Loucy (cell line): Measurements from ENCODE around the gene RSPRY1.

Experiments
- H2AFZ ChIP-seq: fragments of 200-600 bp; sonication (generic); 2 replicates; pipeline ENCODE4 v1.6.0; 2016; ENCODE audit warnings: antibody characterized with exemption, mild to moderate bottlenecking, low read length, moderate library complexity
- H3F3A ChIP-seq: fragments of 200-600 bp; 2 replicates; pipeline ENCODE4 v1.6.0; 2016; ENCODE audit warnings: antibody characterized with exemption, low read depth, mild to moderate bottlenecking
- H3K27me3 ChIP-seq: fragments of 200-600 bp; sonication (generic); 2 replicates; pipeline ENCODE4 v1.6.1; 2014; ENCODE audit warnings: low read length, mild to moderate bottlenecking; ENCODE audit not compliant: insufficient read depth, poor library complexity, severe bottlenecking
- H3K36me3 ChIP-seq: fragments of 200-600 bp; sonication (generic); 2 replicates; pipeline ENCODE4 v1.6.1; 2016; ENCODE audit warnings: low read length; ENCODE audit not compliant: insufficient read depth
- H3K4me1 ChIP-seq: fragments of 200-600 bp; sonication (generic); 2 replicates; pipeline ENCODE4 v1.5.1; 2014; ENCODE audit warnings: low read length, mild to moderate bottlenecking; ENCODE audit not compliant: insufficient read depth, poor library complexity, severe bottlenecking
- H3K4me2 ChIP-seq: fragments of 200-600 bp; sonication (generic); 2 replicates; pipeline ENCODE4 v1.6.0; 2014; ENCODE audit warnings: antibody characterized with exemption, low read length, low read depth, mild to moderate bottlenecking; ENCODE audit not compliant: poor library complexity, severe bottlenecking
- H3K4me3 ChIP-seq: fragments of 200-600 bp; sonication (generic); 2 replicates; pipeline ENCODE4 v1.5.1; 2014; ENCODE audit warnings: low read length, mild to moderate bottlenecking, mixed read lengths; ENCODE audit not compliant: poor library complexity, severe bottlenecking
- H3K79me2 ChIP-seq: fragments of 200-600 bp; sonication (generic); 2 replicates; pipeline ENCODE4 v1.6.1; 2014; ENCODE audit warnings: low read length; ENCODE audit not compliant: insufficient read depth
- H3K9ac ChIP-seq: fragments of 200-600 bp; sonication (generic); 2 replicates; pipeline ENCODE4 v1.6.0; 2014; ENCODE audit warnings: mild to moderate bottlenecking, low read depth, low read length, moderate library complexity; ENCODE audit not compliant: poor library complexity, severe bottlenecking
- H3K9me2 ChIP-seq: fragments of 200-600 bp; sonication (generic); replicated peaks from 2 replicates; pipeline ENCODE4 v1.6.1; 2016; ENCODE audit warnings: low read depth, low read length, mixed read lengths
- H3K9me3 ChIP-seq: fragments of 200-600 bp; sonication (generic); 2 replicates; pipeline ENCODE4 v1.6.1; 2014; ENCODE audit warnings: mild to moderate bottlenecking, antibody characterized with exemption, low read length, low read depth; ENCODE audit not compliant: insufficient read depth
- H4K20me1 ChIP-seq: fragments of 200-600 bp; sonication (generic); 2 replicates; pipeline ENCODE4 v1.6.0; 2014; ENCODE audit warnings: antibody characterized with exemption, low read length, mild to moderate bottlenecking; ENCODE audit not compliant: insufficient read depth, poor library complexity, severe bottlenecking
- EZH2phosphoT487 ChIP-seq: fragments of 200-600 bp; IDR thresholded peaks from 2 replicates; pipeline ENCODE4 v1.6.1; 2018; ENCODE audit warnings: antibody characterized with exemption, mild to moderate bottlenecking, moderate library complexity, borderline replicate concordance
- TF ChIP-seq, protein P1 (sequence below): fragments of 200-600 bp; sonication (generic); conservative IDR thresholded peaks from 2 replicates; pipeline ENCODE4 v1.5.1; 2014; ENCODE audit warnings: mild to moderate bottlenecking, antibody characterized with exemption, low read length

Gene RSPRY1

DNA sequence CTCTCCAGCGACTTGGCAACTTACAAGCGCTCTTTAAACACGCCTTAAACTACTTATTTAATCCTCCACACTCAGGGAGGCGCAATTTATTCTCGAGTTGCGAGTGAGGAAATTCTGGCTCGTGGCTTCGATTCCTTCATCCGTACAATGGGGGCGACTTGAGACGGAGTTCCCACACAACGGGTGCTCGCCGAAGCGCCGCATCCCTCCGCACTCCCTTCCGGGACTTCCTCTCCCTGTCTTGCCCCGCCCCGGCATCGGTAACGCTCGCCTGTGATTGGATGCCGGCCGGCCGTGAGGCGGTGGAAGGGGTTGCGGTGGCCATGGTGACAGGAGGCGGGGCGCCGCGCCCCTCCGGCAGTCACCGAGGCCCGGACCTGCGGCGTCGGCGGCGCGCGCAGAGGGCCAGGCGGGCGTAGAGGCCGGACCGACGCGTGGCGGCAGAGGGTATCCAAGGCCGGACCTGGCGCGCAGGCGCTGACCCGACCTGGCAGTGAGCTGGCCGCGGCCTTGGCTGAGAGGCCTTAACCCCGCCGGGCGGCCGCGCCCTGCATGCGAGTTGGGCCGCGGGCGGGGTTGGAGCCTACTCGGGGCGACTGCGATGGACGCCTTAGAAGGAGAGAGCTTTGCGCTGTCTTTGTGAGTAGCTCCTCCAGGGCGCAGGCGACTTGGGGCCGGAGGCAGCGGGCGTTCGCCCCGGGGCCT, 58.8 kb downstream of the RSPRY1 start, which contains the start of gene ARL2BP:
Gene ARL2BP, plus strand, starts transcription at position 493 of the 705 bp plus-strand sequence. Its CDS starts 109 bp downstream, at position 602.
- Histone ChIP-seq H3K9me3 (no peaks in the 10 kb centered on the region), H3K27me3 (no peaks in the 10 kb centered on the region), H2AFZ (peak within 1 kb of the TSS; percentile 86), H3K4me2 (peak within 1 kb of the TSS; percentile 96), H3K9ac (peak within 1 kb of the TSS; percentile 81), H3K79me2 (peaks cover 15% of the 10 kb centered on the region), H3K4me3 (peak within 1 kb of the TSS; percentile 77), H3K4me1 (peaks cover 14% of the 10 kb centered on the region), H4K20me1 (no peaks in the 10 kb centered on the region), H3K36me3 (peaks cover 11% of the 10 kb centered on the region; the same call in 1 of the 2 replicates), H3K9me2 (no peaks in the 10 kb centered on the region), H3F3A (no peaks in the 10 kb centered on the region)
- TF ChIP-seq EZH2phosphoT487: no peak
- TF ChIP-seq, protein P1, sequence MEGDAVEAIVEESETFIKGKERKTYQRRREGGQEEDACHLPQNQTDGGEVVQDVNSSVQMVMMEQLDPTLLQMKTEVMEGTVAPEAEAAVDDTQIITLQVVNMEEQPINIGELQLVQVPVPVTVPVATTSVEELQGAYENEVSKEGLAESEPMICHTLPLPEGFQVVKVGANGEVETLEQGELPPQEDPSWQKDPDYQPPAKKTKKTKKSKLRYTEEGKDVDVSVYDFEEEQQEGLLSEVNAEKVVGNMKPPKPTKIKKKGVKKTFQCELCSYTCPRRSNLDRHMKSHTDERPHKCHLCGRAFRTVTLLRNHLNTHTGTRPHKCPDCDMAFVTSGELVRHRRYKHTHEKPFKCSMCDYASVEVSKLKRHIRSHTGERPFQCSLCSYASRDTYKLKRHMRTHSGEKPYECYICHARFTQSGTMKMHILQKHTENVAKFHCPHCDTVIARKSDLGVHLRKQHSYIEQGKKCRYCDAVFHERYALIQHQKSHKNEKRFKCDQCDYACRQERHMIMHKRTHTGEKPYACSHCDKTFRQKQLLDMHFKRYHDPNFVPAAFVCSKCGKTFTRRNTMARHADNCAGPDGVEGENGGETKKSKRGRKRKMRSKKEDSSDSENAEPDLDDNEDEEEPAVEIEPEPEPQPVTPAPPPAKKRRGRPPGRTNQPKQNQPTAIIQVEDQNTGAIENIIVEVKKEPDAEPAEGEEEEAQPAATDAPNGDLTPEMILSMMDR: peak; percentile 47

DNA sequence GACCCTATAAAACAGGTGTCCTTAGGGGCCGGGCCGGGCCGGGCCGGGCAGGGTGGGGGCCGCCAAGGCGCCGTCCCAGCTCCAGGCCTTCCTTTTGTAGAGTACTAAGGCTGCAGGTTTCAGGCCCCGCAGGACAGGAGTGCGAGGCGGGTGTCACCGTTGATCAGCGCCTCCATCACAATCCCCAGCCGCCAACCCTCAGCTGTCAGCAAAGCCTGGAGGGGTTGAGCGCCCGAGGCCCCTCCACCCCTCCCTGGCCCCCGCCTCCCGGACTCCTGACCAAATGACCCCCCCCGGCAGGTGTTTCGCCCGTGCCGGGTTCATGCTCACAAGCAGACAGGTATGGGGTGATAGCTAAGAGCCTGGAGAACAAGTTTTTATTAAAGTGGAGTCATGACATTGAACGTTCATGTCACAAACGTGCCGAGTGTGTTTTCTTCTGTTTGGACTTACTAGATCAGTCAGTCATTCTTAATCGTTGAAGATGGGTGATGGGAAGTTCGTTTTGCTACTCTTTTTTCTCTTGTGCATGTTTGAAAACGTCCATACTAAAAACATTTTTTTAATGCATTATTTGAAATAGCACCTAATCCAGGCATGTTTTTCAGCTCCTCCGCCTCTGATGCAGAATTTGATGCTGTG, 59.5 kb downstream of the RSPRY1 start:
- Histone ChIP-seq H3K79me2 (peaks cover 15% of the 10 kb centered on the region), H3K4me1 (peaks cover 14% of the 10 kb centered on the region), H3K9ac (peak overlapping the region; percentile 81), H3F3A (no peaks in the 10 kb centered on the region), H3K27me3 (no peaks in the 10 kb centered on the region), H3K4me2 (peak overlapping the region; percentile 74), H3K4me3 (peak overlapping the region; percentile 77), H4K20me1 (no peaks in the 10 kb centered on the region), H3K9me3 (no peaks in the 10 kb centered on the region), H2AFZ (peak overlapping the region; percentile 85), H3K9me2 (no peaks in the 10 kb centered on the region), H3K36me3 (peaks cover 6% of the 10 kb centered on the region; the same call in 1 of the 2 replicates)
- no peak for TF ChIP-seq EZH2phosphoT487
- TF ChIP-seq, protein P1: no peak

DNA sequence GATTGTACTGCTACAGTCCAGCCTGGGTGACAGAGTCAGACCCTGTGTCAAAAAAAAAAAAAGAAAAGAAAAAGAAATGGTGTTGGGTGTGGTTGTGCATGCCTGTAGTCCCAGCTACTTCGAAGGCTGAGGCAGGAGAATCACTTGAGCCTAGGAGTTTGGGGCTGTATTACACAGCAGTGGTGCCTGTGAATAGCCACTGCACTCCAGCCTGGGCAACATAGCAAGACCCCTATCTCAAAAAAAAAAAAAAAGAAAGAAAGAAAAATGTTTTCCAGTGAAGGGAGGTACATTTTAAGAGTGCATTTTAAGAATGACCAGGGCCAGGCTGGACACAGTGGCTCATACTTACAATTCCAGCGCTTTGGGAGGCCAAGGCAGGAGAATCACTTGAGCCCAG, 65.2 kb downstream of the RSPRY1 start:
- no peak overlapping the region for H2AFZ ChIP-seq
- H3K36me3 ChIP-seq: peaks cover 23% of the 10 kb centered on the region; the same call in 1 of the 2 replicates
- H3K79me2 ChIP-seq: peaks cover 4% of the 10 kb centered on the region
- no peaks in the 10 kb centered on the region for H3K9me2 ChIP-seq
- H3K4me1 ChIP-seq: no peaks in the 10 kb centered on the region
- H4K20me1 ChIP-seq: no peaks in the 10 kb centered on the region
- no peaks in the 10 kb centered on the region for H3F3A ChIP-seq
- H3K4me3 ChIP-seq: no peak overlapping the region
- H3K9ac ChIP-seq: no peak overlapping the region
- H3K9me3 ChIP-seq: no peaks in the 10 kb centered on the region
- no peaks in the 10 kb centered on the region for H3K27me3 ChIP-seq
- TF ChIP-seq EZH2phosphoT487: no peak
- TF ChIP-seq, protein P1: no peak
- H3K4me2 ChIP-seq: no peak overlapping the region
